OCI-LY3 (cell line): ENCODE data around the gene TMCC1.
"Not testable (repeated sequence)": the region's sequence is repeated elsewhere in the genome, so short reads cannot be mapped to it uniquely, and the experiment has no call there.

Source experiments
- H2AFZ ChIP-seq: fragments of 200-600, 300-600 bp; shearing (Covaris generic); 2 replicates; pipeline ENCODE4 v1.6.0; 2014; ENCODE audit warnings: antibody characterized with exemption, low read depth, low read length
- H3K27ac ChIP-seq: fragments of 200-600, 300-600 bp; sonication (generic); 2 replicates; pipeline ENCODE4 v1.5.1; 2014; ENCODE audit warnings: mild to moderate bottlenecking, low read length, moderate library complexity, mixed read lengths
- H3K27me3 ChIP-seq: fragments of 200-600, 300-600 bp; sonication (generic); 2 replicates; pipeline ENCODE4 v1.6.1; 2014; ENCODE audit warnings: low read depth, low read length, mixed read lengths
- H3K36me3 ChIP-seq: fragments of 200-600, 300-600 bp; sonication (generic); replicated peaks from 2 replicates; pipeline ENCODE3; 2014; ENCODE audit warnings: low read depth, low read length, mixed read lengths
- H3K4me1 ChIP-seq: fragments of 300-600, 200-600 bp; sonication (generic); 2 replicates; pipeline ENCODE4 v1.6.1; 2014; ENCODE audit warnings: low read length, mixed read lengths
- H3K4me2 ChIP-seq: fragments of 200-600, 300-600 bp; sonication (generic); 2 replicates; pipeline ENCODE4 v1.6.1; 2014; ENCODE audit warnings: low read length, mixed read lengths
- H3K4me3 ChIP-seq: fragments of 300-600, 200-600 bp; sonication (generic); 2 replicates; pipeline ENCODE4 v1.5.1; 2014; ENCODE audit warnings: antibody characterized with exemption, mild to moderate bottlenecking, low read length, moderate library complexity
- H3K79me2 ChIP-seq: fragments of 300-600, 200-600 bp; shearing (Covaris generic); 2 replicates; pipeline ENCODE4 v1.6.1; 2014; ENCODE audit warnings: mild to moderate bottlenecking, low read length, mixed read lengths
- H3K9ac ChIP-seq: fragments of 300-600, 200-600 bp; shearing (Covaris generic); 2 replicates; pipeline ENCODE4 v1.6.0; 2014; ENCODE audit warnings: mild to moderate bottlenecking, low read length, moderate library complexity
- H3K9me3 ChIP-seq: fragments of 200-600, 300-600 bp; shearing (Covaris generic); 2 replicates; pipeline ENCODE4 v1.6.1; 2014; ENCODE audit warnings: low read length, mixed read lengths; ENCODE audit not compliant: insufficient read depth
- H4K20me1 ChIP-seq: fragments of 200-600, 300-600 bp; sonication (generic); 2 replicates; pipeline ENCODE4 v1.6.1; 2016; ENCODE audit warnings: low read length, mixed read lengths; ENCODE audit not compliant: insufficient read depth
- CTCF ChIP-seq: fragments of 200-600, 300-600 bp; sonication (generic); IDR thresholded peaks from 2 replicates; pipeline ENCODE4 v1.5.1; 2014; ENCODE audit warnings: antibody characterized with exemption, low read length, low read depth
- EZH2phosphoT487 ChIP-seq: fragments of 200-600 bp; shearing (Covaris generic); IDR thresholded peaks from 2 replicates; pipeline ENCODE4 v1.6.1; 2018; ENCODE audit warnings: antibody characterized with exemption, mixed run types, low read depth

TMCC1 gene

GRCh38 chr3:129612534-129613366 is 280.8 kb downstream of the TMCC1 start:
- no peaks in the 10 kb centered on the region for H3K36me3 ChIP-seq
- TF ChIP-seq EZH2phosphoT487, result no peak
- TF ChIP-seq CTCF, result no peak
- no peak overlapping the region for H3K9ac ChIP-seq
- H3K27ac ChIP-seq, result no peak overlapping the region
- no peak overlapping the region for H3K4me3 ChIP-seq
- no peaks in the 10 kb centered on the region for H4K20me1 ChIP-seq
- no peaks in the 10 kb centered on the region for H3K9me3 ChIP-seq
- H3K4me2 ChIP-seq, result no peak overlapping the region
- no peak overlapping the region for H2AFZ ChIP-seq
- no peaks in the 10 kb centered on the region for H3K4me1 ChIP-seq
- peaks cover 23% of the 10 kb centered on the region for H3K27me3 ChIP-seq
- no peaks in the 10 kb centered on the region for H3K79me2 ChIP-seq

GRCh38 chr3:129611812-129612533 is 281.5 kb downstream of the TMCC1 start:
- H3K36me3 ChIP-seq, result no peaks in the 10 kb centered on the region
- H3K9ac ChIP-seq, result no peak overlapping the region
- H2AFZ ChIP-seq, result no peak overlapping the region
- H4K20me1 ChIP-seq, result no peaks in the 10 kb centered on the region
- H3K27ac ChIP-seq, result no peak overlapping the region
- H3K9me3 ChIP-seq, result no peaks in the 10 kb centered on the region
- no peak overlapping the region for H3K4me2 ChIP-seq
- no peaks in the 10 kb centered on the region for H3K4me1 ChIP-seq
- H3K4me3 ChIP-seq, result no peak overlapping the region
- TF ChIP-seq EZH2phosphoT487, result no peak
- TF ChIP-seq CTCF, result no peak
- peaks cover 30% of the 10 kb centered on the region for H3K27me3 ChIP-seq
- H3K79me2 ChIP-seq, result no peaks in the 10 kb centered on the region

GRCh38 chr3:129611446-129611800 is 282.1 kb downstream of the TMCC1 start:
- no peaks in the 10 kb centered on the region for H3K79me2 ChIP-seq
- H3K27ac ChIP-seq, result no peak overlapping the region
- H3K9me3 ChIP-seq, result no peaks in the 10 kb centered on the region
- H4K20me1 ChIP-seq, result no peaks in the 10 kb centered on the region
- H3K4me2 ChIP-seq, result no peak overlapping the region
- TF ChIP-seq CTCF (no peak), EZH2phosphoT487 (no peak)
- H3K4me1 ChIP-seq, result no peaks in the 10 kb centered on the region
- H2AFZ ChIP-seq, result no peak overlapping the region
- H3K4me3 ChIP-seq, result no peak overlapping the region
- no peaks in the 10 kb centered on the region for H3K36me3 ChIP-seq
- H3K9ac ChIP-seq, result no peak overlapping the region
- H3K27me3 ChIP-seq, result peaks cover 32% of the 10 kb centered on the region

GRCh38 chr3:129610794-129611445 is 282.6 kb downstream of the TMCC1 start:
- not testable (repeated sequence) for H3K27ac ChIP-seq, H3K36me3 ChIP-seq, H3K4me3 ChIP-seq, H3K4me1 ChIP-seq, H4K20me1 ChIP-seq, H3K9me3 ChIP-seq, H3K79me2 ChIP-seq, H2AFZ ChIP-seq, H3K4me2 ChIP-seq, H3K9ac ChIP-seq
- peaks cover 32% of the 10 kb centered on the region for H3K27me3 ChIP-seq
